Measurements from ENCODE around the gene DMBT1.

DMBT1 gene

DNA sequence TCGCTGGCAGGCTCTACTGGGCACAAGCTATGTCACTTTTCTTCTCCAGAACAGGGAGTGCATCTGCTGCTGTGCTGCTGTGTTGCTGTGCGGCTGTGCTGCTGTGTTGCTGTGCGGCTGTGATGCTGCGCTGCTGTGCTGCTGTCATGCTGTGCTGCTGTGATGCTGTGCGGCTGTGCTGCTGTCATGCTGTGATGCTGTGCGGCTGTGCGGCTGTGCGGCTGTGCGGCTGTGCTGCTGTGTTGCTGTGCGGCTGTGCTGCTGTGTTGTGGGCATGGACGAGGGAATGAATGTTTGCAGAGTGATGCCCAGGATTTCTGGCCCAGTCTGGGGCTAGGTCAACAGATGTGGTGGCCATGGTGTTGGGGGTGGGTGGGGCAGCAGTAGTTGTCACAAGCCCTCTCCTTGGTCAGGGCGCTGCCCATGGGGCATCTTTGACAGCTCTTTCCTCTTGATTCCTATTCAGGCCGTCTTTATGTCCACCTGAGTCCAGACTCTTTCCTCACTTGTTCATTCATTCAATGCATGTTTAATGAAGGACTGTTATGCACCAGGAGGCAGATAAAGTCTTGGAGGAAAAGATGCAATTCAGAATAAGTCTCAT lies 83.5 kb downstream of the DMBT1 start:
- no peak for TF ChIP-seq CTCF (IDR thresholded peaks at IDR 0.05; ENCODE audit: extremely low read depth, insufficient read depth, missing control alignments)
- in situ Hi-C loops (cut with MboI; ENCODE audit: low pct_unique_long_range_greater_than_20kb, low sequenced_read_pairs, unreplicated experiment) = no loop called here
- no peak for DNase-seq (ENCODE audit: low spot score)

DNA sequence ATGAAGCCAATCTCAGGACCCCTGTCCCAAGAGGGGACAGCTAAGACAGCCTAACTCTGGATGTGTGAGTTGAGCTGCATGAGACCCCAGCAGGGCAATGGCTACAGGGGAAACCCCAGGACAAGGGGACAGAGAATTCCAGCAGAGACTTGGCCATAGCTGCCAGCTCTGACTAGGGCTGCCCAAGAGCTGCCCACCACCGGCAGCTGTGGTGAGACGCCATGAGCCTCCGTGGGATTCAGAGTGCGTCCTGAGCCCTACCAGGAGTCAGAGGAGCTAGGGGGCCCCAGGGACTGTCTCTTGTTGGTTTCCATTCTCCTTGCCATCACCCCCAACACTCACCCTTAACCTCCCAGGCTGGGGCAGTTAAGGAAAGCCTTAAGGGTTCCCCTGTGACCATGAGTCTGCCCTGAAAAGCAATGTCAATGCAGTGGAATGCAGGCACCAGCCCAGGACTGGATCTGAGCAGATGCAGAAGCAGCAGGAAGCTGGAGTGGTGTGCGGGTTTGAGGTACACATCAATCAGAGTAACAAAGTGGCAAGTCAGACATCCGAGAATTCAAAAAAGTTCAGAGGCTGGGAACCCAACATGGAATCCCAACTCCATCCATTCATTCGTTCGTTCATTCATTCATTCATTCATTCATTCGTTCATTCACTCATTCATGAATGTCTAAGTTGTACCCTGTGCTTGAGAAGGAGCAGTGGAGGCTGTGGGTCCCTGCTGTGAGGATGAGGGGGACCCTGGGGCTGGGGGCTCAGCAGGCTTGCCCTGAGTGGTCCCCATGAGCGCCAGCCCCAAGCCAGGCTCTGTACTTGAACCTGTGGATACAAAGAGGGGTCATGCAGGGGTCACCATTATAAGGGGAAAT lies 86.2 kb downstream of the DMBT1 start:
- no peak for DNase-seq (ENCODE audit: low spot score)
- no peak for TF ChIP-seq CTCF (IDR thresholded peaks at IDR 0.05; ENCODE audit: extremely low read depth, insufficient read depth, missing control alignments)
- in situ Hi-C loops (cut with MboI; ENCODE audit: low pct_unique_long_range_greater_than_20kb, low sequenced_read_pairs, unreplicated experiment) = no loop called here

DNA sequence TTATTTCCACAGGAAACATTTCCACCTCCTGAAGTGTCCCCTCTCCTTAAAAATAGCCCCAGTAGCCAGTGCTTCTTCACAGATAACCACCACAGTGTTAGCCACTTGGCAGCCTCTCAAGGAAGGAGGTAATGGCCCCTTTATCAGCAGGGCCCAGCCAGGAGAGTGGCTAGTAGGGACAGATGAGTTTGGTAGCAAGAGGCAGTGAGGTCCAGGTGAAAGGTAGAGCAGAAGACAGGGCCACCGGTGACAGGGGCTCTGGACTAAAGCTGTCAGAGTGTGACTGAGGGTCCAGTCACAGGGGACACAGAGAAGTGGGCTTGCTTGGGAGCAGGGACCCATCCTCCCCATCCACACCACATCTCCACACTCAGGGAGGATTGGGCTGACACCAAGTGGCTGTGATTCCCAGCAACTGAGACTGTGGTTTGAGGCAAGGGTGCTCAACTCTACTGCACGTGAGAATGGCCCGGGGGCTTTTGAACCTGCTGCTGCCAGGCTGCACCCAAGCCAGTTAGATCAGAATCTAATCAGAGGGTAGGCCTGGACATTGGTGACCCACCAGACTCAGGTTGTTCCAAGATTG lies 86.9 kb downstream of the DMBT1 start:
- in situ Hi-C loops (cut with MboI; ENCODE audit: low pct_unique_long_range_greater_than_20kb, low sequenced_read_pairs, unreplicated experiment) = no loop called here
- TF ChIP-seq CTCF (IDR thresholded peaks at IDR 0.05; ENCODE audit: extremely low read depth, insufficient read depth, missing control alignments) = no peak
- DNase-seq (ENCODE audit: low spot score) = no peak

DNA sequence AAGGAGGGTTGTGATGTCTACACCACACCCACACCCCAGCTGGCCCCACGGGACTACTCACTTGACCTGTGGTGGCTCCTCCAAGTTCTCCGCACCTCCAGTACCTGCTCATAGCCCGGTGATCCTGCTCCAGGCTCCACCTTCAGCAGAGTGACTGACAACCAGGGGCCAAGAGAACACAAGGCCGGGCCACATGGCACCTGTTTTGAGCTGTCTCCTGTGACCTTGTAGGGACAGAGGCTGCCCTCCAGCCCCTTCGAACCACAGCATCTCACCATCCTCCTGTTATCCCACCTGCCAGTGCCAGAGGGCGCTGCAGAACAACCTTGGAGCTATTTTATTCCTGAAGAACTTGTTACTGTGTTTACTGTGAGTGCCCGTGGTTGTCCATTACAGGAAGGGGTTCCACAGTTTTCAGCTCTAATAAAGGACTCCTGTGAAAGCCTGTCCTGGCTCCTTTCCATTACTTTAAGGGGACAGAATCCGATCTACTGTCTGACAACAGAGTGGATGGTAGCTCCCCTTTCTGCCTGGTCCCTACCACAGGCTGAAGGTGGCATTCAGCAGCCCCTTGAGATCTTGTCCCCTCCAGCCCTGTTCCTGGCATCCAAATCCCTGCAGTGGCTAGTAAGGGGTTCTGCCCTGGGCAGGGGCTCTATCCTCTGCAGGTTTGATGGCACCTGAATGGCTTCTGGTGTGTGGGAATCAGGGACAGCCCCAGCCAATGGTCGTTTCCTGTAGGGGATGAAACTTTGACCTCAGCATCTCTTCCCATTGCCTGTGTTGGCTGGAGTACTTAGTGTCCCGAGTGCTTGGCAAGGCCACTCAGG lies 88.3 kb downstream of the DMBT1 start:
- peak; percentile 82 for TF ChIP-seq CTCF (IDR thresholded peaks at IDR 0.05; ENCODE audit: extremely low read depth, insufficient read depth, missing control alignments)
- in situ Hi-C loops (cut with MboI; ENCODE audit: low pct_unique_long_range_greater_than_20kb, low sequenced_read_pairs, unreplicated experiment) = no loop called here
- peak; percentile 46 for DNase-seq (ENCODE audit: low spot score)

GRCh38 chr10:122649903-122650302 lies 89.3 kb downstream of the DMBT1 start:
- DNase-seq (ENCODE audit: low spot score) = no peak
- no peak for TF ChIP-seq CTCF (IDR thresholded peaks at IDR 0.05; ENCODE audit: extremely low read depth, insufficient read depth, missing control alignments)
- in situ Hi-C loops (cut with MboI; ENCODE audit: low pct_unique_long_range_greater_than_20kb, low sequenced_read_pairs, unreplicated experiment) = no loop called here

- in situ Hi-C loops (cut with MboI; ENCODE audit: low pct_unique_long_range_greater_than_20kb, low sequenced_read_pairs, unreplicated experiment) = no loop called here
- TF ChIP-seq CTCF (IDR thresholded peaks at IDR 0.05; ENCODE audit: extremely low read depth, insufficient read depth, missing control alignments) = no peak
- DNase-seq (ENCODE audit: low spot score) = no peak
Measured at GRCh38 chr10:122650331-122650730, 89.8 kb downstream of the DMBT1 start.

All from GM13977 (cell line).